ENCODE results near the gene MTMR12.

MTMR12 gene

GRCh38 chr5:32312197-32312594, 543 bp downstream of the MTMR12 start:
- Histone ChIP-seq H2BK120ac (ENCODE audit: insufficient read depth, low read length, poor library complexity) (peak overlapping the region; percentile 5), H2AFZ (ENCODE audit: insufficient read depth, low read length, poor library complexity) (peak overlapping the region; percentile 46), H3K27me3 (ENCODE audit: insufficient read depth, low read length) (no peaks in the 10 kb centered on the region), H3K4me3 (ENCODE audit: low read depth, low read length) (peak overlapping the region; percentile 98), H3K4ac (ENCODE audit: low read depth, low read length) (peak overlapping the region; percentile 26), H2AK5ac (ENCODE audit: low read length) (no peak overlapping the region), H3K79me1 (ENCODE audit: low read length) (peaks cover 7% of the 10 kb centered on the region), H3K36me3 (ENCODE audit: control insufficient read depth in 1 of 2, insufficient read depth in 2 of 2, low read length in 2 of 2) (no peaks in the 10 kb centered on the region), H3K18ac (ENCODE audit: low read length) (peak overlapping the region; percentile 27), H2BK12ac (ENCODE audit: low read length) (no peak overlapping the region), H4K91ac (ENCODE audit: low read depth, low read length) (peak overlapping the region; percentile 42), H3K4me1 (ENCODE audit: control insufficient read depth in 1 of 2, insufficient read depth in 2 of 2, low read length in 2 of 2) (peaks cover 3 to 5% of the 10 kb centered on the region in 2 experiments), H4K8ac (ENCODE audit: low read depth, low read length) (peak overlapping the region; percentile 67), H3K9ac (ENCODE audit: low read length) (peak overlapping the region; percentile 88), H3K79me2 (ENCODE audit: control insufficient read depth, insufficient read depth, low read length, poor library complexity) (peaks cover 8% of the 10 kb centered on the region), H3K9me3 (ENCODE audit: insufficient read depth, low read depth, low read length) (no peaks in the 10 kb centered on the region), H3K4me2 (ENCODE audit: low read length) (peak overlapping the region; percentile 69), H3K14ac (ENCODE audit: low read length) (peak overlapping the region; percentile 34), H4K12ac (ENCODE audit: low read depth, low read length) (peak overlapping the region; percentile 17), H2BK5ac (ENCODE audit: low read depth, low read length, poor library complexity) (peak overlapping the region; percentile 63), H3K27ac (ENCODE audit: low read depth, low read length) (peak overlapping the region; percentile 67), H3K23ac (ENCODE audit: low read length) (no peak overlapping the region)
- no CpG with 5 or more reads among the region's 34 CpGs for WGBS (ENCODE audit: extremely low coverage, insufficient coverage, insufficient read length)
- DNase-seq = peak; percentile 18 to 42

DNA sequence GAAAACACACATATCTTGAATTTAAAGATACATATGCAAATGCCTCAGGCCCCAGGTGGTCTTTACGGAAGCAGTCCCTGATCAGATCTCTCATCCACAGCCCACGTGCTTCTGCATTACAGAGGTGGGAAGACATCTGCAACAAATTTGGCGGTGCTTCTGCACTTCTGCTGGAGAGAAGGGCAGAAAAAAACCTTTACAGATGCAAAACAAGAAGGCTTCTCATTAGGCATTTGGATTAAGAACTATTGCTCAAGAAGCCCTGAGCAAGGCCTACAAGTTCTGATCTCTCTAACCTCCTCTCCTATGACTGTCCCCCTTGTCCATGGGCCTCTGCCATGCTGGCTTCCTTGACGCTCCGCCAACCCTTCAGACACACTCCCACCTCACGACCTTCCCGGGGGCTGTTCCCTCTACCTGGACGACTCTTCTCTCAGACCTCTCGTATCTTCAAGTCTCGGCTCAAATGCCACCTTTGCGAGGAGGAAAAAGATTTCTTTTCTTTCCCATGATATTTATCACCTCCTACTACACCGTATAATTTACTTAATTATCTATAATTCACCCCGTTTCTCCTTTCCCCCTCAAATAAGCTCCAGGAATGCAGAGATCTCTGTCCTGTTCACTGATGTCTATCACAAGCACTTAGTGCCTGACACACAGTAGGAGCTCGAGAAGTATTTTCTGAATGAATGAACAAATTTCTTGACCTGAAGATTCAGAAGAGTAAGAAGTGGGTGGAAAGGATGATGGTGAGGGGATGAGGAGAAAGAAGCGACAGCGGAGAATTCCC, 1.1 kb downstream of the MTMR12 start:
- 100% methylated on average over 1 of the region's 16 CpGs for WGBS (ENCODE audit: extremely low coverage, insufficient coverage, insufficient read length)
- H2BK120ac ChIP-seq (ENCODE audit: insufficient read depth, low read length, poor library complexity) = peak overlapping the region; percentile 5
- no peak overlapping the region for H3K23ac ChIP-seq (ENCODE audit: low read length)
- no peak overlapping the region for H4K91ac ChIP-seq (ENCODE audit: low read depth, low read length)
- peaks cover 8% of the 10 kb centered on the region for H3K79me2 ChIP-seq (ENCODE audit: control insufficient read depth, insufficient read depth, low read length, poor library complexity)
- peak overlapping the region; percentile 67 for H4K8ac ChIP-seq (ENCODE audit: low read depth, low read length)
- H3K36me3 ChIP-seq (ENCODE audit: control insufficient read depth in 1 of 2, insufficient read depth in 2 of 2, low read length in 2 of 2) = no peaks in the 10 kb centered on the region
- H2BK12ac ChIP-seq (ENCODE audit: low read length) = no peak overlapping the region
- peaks cover 3 to 5% of the 10 kb centered on the region in 2 experiments for H3K4me1 ChIP-seq (ENCODE audit: control insufficient read depth in 1 of 2, insufficient read depth in 2 of 2, low read length in 2 of 2)
- no peak overlapping the region for H2BK5ac ChIP-seq (ENCODE audit: low read depth, low read length, poor library complexity)
- H3K4me2 ChIP-seq (ENCODE audit: low read length) = peak overlapping the region; percentile 69
- DNase-seq = no peak
- H3K18ac ChIP-seq (ENCODE audit: low read length) = no peak overlapping the region
- H3K27ac ChIP-seq (ENCODE audit: low read depth, low read length) = no peak overlapping the region
- peaks cover 7% of the 10 kb centered on the region for H3K79me1 ChIP-seq (ENCODE audit: low read length)
- H3K27me3 ChIP-seq (ENCODE audit: insufficient read depth, low read length) = no peaks in the 10 kb centered on the region
- no peak overlapping the region for H3K9ac ChIP-seq (ENCODE audit: low read length)
- H2AFZ ChIP-seq (ENCODE audit: insufficient read depth, low read length, poor library complexity) = peak overlapping the region; percentile 46
- H3K14ac ChIP-seq (ENCODE audit: low read length) = peak overlapping the region; percentile 34
- H4K12ac ChIP-seq (ENCODE audit: low read depth, low read length) = peak overlapping the region; percentile 17
- peak overlapping the region; percentile 40 for H3K4ac ChIP-seq (ENCODE audit: low read depth, low read length)
- peak overlapping the region; percentile 98 for H3K4me3 ChIP-seq (ENCODE audit: low read depth, low read length)
- no peaks in the 10 kb centered on the region for H3K9me3 ChIP-seq (ENCODE audit: insufficient read depth, low read depth, low read length)
- no peak overlapping the region for H2AK5ac ChIP-seq (ENCODE audit: low read length)

DNA sequence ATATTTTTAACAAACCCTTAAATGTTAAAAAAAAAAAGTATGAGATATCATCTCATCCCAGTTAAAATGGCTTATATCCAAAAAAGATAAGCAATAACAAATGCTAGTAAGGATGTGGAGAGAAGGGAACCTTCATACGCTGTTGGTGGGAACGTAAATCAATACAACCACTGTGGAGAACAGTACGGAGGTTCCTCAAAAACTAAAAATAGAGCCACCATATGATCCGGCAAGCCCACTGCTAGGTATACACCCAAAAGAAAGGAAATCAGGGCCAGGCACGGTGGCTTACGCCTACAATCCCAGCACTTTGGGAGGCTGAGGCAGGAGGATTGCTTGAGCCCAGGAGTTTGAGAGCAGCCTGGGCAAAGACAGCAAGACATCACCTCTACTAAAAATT, 3.0 kb downstream of the MTMR12 start:
- Histone ChIP-seq H3K9ac (ENCODE audit: low read length) (no peak overlapping the region), H4K91ac (ENCODE audit: low read depth, low read length) (no peak overlapping the region), H3K79me1 (ENCODE audit: low read length) (peaks cover 7% of the 10 kb centered on the region), H2AK5ac (ENCODE audit: low read length) (no peak overlapping the region), H3K9me3 (ENCODE audit: insufficient read depth, low read depth, low read length) (no peaks in the 10 kb centered on the region), H3K4ac (ENCODE audit: low read depth, low read length) (no peak overlapping the region), H3K79me2 (ENCODE audit: control insufficient read depth, insufficient read depth, low read length, poor library complexity) (peaks cover 8% of the 10 kb centered on the region), H3K27ac (ENCODE audit: low read depth, low read length) (no peak overlapping the region), H3K27me3 (ENCODE audit: insufficient read depth, low read length) (no peaks in the 10 kb centered on the region), H3K18ac (ENCODE audit: low read length) (no peak overlapping the region), H3K4me2 (ENCODE audit: low read length) (no peak overlapping the region), H3K4me1 (ENCODE audit: control insufficient read depth in 1 of 2, insufficient read depth in 2 of 2, low read length in 2 of 2) (peaks cover 3 to 5% of the 10 kb centered on the region in 2 experiments), H3K14ac (ENCODE audit: low read length) (no peak overlapping the region), H4K12ac (ENCODE audit: low read depth, low read length) (no peak overlapping the region), H3K36me3 (ENCODE audit: control insufficient read depth in 1 of 2, insufficient read depth in 2 of 2, low read length in 2 of 2) (no peaks in the 10 kb centered on the region), H4K8ac (ENCODE audit: low read depth, low read length) (no peak overlapping the region), H2BK120ac (ENCODE audit: insufficient read depth, low read length, poor library complexity) (no peak overlapping the region), H2BK12ac (ENCODE audit: low read length) (no peak overlapping the region), H2AFZ (ENCODE audit: insufficient read depth, low read length, poor library complexity) (no peak overlapping the region), H2BK5ac (ENCODE audit: low read depth, low read length, poor library complexity) (no peak overlapping the region), H3K23ac (ENCODE audit: low read length) (no peak overlapping the region), H3K4me3 (ENCODE audit: low read depth, low read length) (no peak overlapping the region)
- no peak for DNase-seq
- WGBS (ENCODE audit: extremely low coverage, insufficient coverage, insufficient read length) = no CpG with 5 or more reads among the region's 6 CpGs

DNA sequence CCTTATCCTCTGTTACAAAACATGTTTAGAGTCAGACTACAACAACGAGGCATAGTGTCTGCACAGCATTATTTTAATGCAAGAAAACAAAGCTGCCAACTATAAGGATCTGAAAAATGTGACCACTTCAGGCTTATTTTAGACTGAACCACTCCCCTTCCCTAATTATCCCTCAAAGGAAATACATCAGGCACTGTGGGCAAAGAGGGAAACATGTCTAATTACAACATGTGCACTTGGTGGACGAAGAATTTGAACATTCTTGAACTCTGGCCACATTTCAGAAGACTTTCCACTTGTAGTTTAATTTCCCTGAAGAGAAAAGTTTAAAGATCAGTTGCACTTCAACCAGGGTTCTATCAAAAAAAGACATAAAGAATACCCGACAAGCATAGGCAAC, 3.8 kb downstream of the MTMR12 start:
- Histone ChIP-seq H3K27me3 (ENCODE audit: insufficient read depth, low read length) (no peaks in the 10 kb centered on the region), H2AK5ac (ENCODE audit: low read length) (no peak overlapping the region), H3K27ac (ENCODE audit: low read depth, low read length) (no peak overlapping the region), H3K79me2 (ENCODE audit: control insufficient read depth, insufficient read depth, low read length, poor library complexity) (peaks cover 10% of the 10 kb centered on the region), H2BK12ac (ENCODE audit: low read length) (no peak overlapping the region), H4K91ac (ENCODE audit: low read depth, low read length) (no peak overlapping the region), H4K12ac (ENCODE audit: low read depth, low read length) (no peak overlapping the region), H3K4me1 (ENCODE audit: control insufficient read depth in 1 of 2, insufficient read depth in 2 of 2, low read length in 2 of 2) (peaks cover 3 to 5% of the 10 kb centered on the region in 2 experiments), H2BK5ac (ENCODE audit: low read depth, low read length, poor library complexity) (no peak overlapping the region), H3K4me2 (ENCODE audit: low read length) (no peak overlapping the region), H2AFZ (ENCODE audit: insufficient read depth, low read length, poor library complexity) (no peak overlapping the region), H3K4me3 (ENCODE audit: low read depth, low read length) (no peak overlapping the region), H3K18ac (ENCODE audit: low read length) (no peak overlapping the region), H4K8ac (ENCODE audit: low read depth, low read length) (no peak overlapping the region), H3K4ac (ENCODE audit: low read depth, low read length) (no peak overlapping the region), H3K36me3 (ENCODE audit: control insufficient read depth in 1 of 2, insufficient read depth in 2 of 2, low read length in 2 of 2) (no peaks in the 10 kb centered on the region), H3K9ac (ENCODE audit: low read length) (no peak overlapping the region), H2BK120ac (ENCODE audit: insufficient read depth, low read length, poor library complexity) (no peak overlapping the region), H3K79me1 (ENCODE audit: low read length) (peaks cover 7% of the 10 kb centered on the region), H3K9me3 (ENCODE audit: insufficient read depth, low read depth, low read length) (no peaks in the 10 kb centered on the region), H3K23ac (ENCODE audit: low read length) (no peak overlapping the region), H3K14ac (ENCODE audit: low read length) (no peak overlapping the region)
- no peak for DNase-seq
- no CpG with 5 or more reads among the region's 3 CpGs for WGBS (ENCODE audit: extremely low coverage, insufficient coverage, insufficient read length)

Data from trophoblast cell (in vitro differentiated cells and primary cell).